Measurements from ENCODE around the gene SLC16A6. TPM values are rescaled to one million over a fixed set of nuclear protein-coding genes. Genes with fewer than 3 reads are reported as not detected.

The SLC16A6 gene
- total RNA-seq, 4 donors from 2014 or later = 9.2 to 20.9 (median 17.8) TPM

DNA sequence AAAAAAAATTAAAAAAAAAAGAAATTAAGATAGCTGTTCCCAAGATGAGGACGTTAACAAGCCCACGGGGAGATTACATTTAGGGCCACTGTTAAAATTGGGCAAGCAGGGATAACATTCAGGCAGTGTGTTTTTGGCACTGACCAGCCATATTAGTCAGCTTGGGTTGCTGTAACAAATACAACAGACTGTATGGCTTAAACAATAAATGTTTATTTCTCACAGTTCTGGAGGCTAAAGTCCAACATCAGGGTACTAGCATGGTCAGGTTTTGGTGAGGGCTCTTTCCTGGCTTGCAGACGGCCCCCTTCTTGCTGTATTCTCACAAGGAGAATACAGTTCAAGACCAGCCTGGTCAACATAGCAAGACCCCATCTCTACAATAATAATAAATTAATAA lies 31.7 kb upstream of the SLC16A6 start:
- peaks cover 0 to 12% (median 0%) of the 10 kb centered on the region in 3 donors for H3K4me1 ChIP-seq
- 66 to 72% methylated on average over 3 of the region's 3 CpGs for WGBS, 2 donors
- H3K36me3 ChIP-seq = no peaks in the 10 kb centered on the region
- no peak overlapping the region for H3K27ac ChIP-seq
- TF ChIP-seq POLR2A (IDR thresholded peaks at IDR 0.05) = no peak
- H3K4me3 ChIP-seq = no peak overlapping the region
- intact Hi-C loops (cut with DNase I) = no loop called here
- no peak for DNase-seq
- no peaks in the 10 kb centered on the region for H3K27me3 ChIP-seq
- H3K9me3 ChIP-seq = no peaks in the 10 kb centered on the region

DNA sequence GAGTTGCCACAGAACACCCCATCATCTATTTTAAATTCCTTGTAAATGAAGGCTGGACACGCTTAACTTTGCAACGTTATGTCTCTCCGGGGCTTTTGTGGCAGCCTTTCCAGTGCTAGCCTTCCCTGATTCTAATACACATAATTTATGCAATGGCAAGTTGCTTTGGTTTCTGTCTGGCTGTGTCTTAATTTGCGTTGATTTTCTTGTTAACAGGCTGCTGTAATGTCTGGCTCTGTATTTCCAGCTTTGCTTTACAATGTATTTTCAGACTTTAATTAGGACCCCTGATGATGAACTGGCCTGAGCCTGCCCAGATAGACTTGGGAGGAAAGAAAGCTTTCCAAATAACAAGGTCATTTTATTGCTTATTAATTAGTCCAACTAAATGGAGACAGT lies 30.6 kb upstream of the SLC16A6 start:
- Histone ChIP-seq H3K4me3 (no peak overlapping the region), H3K27ac (no peak overlapping the region), H3K36me3 (no peaks in the 10 kb centered on the region), H3K9me3 (no peaks in the 10 kb centered on the region), H3K27me3 (no peaks in the 10 kb centered on the region), H3K4me1 (peaks cover 0 to 12% (median 0%) of the 10 kb centered on the region in 3 donors)
- TF ChIP-seq POLR2A (IDR thresholded peaks at IDR 0.05) = no peak
- TF ChIP-seq, protein P1, sequence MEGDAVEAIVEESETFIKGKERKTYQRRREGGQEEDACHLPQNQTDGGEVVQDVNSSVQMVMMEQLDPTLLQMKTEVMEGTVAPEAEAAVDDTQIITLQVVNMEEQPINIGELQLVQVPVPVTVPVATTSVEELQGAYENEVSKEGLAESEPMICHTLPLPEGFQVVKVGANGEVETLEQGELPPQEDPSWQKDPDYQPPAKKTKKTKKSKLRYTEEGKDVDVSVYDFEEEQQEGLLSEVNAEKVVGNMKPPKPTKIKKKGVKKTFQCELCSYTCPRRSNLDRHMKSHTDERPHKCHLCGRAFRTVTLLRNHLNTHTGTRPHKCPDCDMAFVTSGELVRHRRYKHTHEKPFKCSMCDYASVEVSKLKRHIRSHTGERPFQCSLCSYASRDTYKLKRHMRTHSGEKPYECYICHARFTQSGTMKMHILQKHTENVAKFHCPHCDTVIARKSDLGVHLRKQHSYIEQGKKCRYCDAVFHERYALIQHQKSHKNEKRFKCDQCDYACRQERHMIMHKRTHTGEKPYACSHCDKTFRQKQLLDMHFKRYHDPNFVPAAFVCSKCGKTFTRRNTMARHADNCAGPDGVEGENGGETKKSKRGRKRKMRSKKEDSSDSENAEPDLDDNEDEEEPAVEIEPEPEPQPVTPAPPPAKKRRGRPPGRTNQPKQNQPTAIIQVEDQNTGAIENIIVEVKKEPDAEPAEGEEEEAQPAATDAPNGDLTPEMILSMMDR (IDR thresholded peaks at IDR 0.05) = no peak
- 78 to 95% methylated on average over 4 of the region's 4 CpGs for WGBS, 2 donors
- DNase-seq = no peak
- intact Hi-C loops (cut with DNase I) = no loop called here

DNA sequence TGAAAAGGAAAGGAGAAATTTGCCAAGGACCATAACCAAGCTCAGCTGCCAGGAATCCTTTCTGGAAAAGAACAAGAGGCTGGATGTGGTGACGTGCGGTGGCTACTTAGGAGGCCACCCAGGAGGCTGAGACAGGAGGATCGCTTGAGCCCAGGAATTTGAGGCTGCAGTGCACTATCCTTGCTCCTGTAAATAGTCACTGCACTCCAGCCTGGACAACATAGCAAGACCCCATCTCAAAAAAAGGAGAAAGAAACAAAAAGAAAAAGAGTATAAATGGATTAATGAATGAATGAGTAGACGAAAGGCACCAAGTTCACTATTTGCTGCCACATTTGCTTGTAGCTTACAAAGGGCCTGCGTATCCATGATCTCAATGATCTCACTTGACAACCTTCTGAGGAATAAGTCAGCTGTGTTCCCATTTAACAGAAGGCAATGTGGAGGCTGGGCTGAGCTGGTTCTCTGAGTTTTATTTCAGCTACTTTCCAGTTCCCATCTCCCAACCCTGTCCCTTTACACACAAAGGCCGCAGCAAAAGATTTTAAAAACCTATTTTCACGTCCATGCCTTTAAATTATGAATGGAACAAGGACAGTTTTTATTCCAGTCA lies 30.1 kb upstream of the SLC16A6 start:
- WGBS, 2 donors = 93 to 98% methylated on average over 7 of the region's 7 CpGs
- no peak for DNase-seq
- no peak overlapping the region for H3K4me3 ChIP-seq
- intact Hi-C loops (cut with DNase I) = no loop called here
- no peak overlapping the region for H3K27ac ChIP-seq
- TF ChIP-seq, protein P1 (IDR thresholded peaks at IDR 0.05) = no peak
- TF ChIP-seq POLR2A (IDR thresholded peaks at IDR 0.05) = no peak
- no peaks in the 10 kb centered on the region for H3K9me3 ChIP-seq
- H3K36me3 ChIP-seq = no peaks in the 10 kb centered on the region
- no peaks in the 10 kb centered on the region for H3K27me3 ChIP-seq
- peaks cover 0 to 12% (median 0%) of the 10 kb centered on the region in 3 donors for H3K4me1 ChIP-seq

DNA sequence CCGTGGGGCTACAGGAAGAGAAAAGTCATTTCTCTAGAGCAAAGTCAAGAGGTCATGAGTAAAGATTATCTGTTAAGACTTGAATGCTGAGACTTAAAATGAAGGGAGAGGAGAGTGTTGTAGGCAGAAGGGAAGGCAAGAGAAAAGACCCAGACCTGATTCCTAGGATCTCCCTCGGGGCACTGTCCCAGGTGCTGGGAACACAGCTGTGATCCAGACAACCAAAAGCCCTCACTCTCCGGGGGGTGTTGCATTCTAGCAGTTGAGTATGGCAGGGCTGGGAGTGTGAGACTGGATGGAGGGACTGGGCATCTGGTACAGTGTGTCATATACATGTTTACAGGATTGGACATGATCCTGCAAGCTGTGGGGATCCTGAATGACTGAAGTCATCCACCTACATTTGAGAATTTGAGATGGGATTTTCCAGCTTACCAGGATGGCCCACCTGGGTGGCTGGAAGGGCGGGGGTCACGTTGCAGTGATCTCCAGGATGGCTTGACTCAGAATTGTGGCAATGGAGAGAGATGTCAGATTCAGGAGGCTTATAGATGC lies 29.5 kb upstream of the SLC16A6 start:
- Histone ChIP-seq H3K4me3 (no peak overlapping the region), H3K9me3 (no peaks in the 10 kb centered on the region), H3K36me3 (no peaks in the 10 kb centered on the region), H3K4me1 (peaks cover 3 to 17% (median 4%) of the 10 kb centered on the region in 3 donors), H3K27me3 (no peaks in the 10 kb centered on the region), H3K27ac (no peak overlapping the region)
- whole genome bisulfite sequencing, 2 donors = 38 to 40% methylated on average over 5 of the region's 5 CpGs
- intact Hi-C loops (cut with DNase I) = no loop called here
- no peak for DNase-seq
- TF ChIP-seq, protein P1 (IDR thresholded peaks at IDR 0.05) = no peak
- TF ChIP-seq POLR2A (IDR thresholded peaks at IDR 0.05) = no peak

DNA sequence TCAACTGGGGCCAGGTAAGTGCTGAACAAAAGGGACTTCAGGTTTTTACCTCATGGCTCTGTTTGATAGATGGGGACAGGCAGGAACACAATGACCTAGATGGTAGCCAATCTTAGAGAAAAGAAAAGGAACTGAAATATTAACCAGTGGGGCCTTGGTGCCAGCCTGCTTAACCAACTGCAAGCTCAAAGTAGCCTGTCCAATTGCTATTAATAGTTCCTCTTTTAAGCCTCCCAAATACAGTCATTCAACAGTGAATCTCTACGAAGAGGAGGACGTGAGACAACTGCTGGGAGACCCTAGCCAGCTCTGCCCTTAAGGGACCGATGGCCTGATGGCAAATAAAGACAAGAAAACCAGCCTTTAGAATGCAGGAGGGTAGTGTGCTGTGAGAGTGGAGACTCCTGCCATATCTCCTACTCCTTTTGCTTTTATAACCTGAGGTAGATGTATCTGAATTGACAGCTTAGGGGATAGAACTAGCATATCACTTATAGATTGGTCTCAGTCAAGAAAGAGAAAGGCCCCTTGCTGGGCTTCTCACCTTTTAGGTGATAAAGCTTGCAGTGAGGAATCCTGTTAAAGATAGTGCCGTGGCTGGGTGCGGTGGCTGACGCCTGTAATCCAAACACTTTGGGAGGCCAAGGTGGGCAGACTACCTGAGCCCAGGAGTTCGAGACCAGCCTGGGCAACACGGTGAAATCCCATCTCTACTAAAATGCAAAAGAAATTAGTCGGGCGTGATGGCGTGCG lies 28.7 kb upstream of the SLC16A6 start:
- no peak overlapping the region for H3K27ac ChIP-seq
- H3K9me3 ChIP-seq = no peaks in the 10 kb centered on the region
- no peak for DNase-seq
- WGBS, 2 donors = 81 to 93% methylated on average over 12 of the region's 12 CpGs
- H3K4me1 ChIP-seq = peaks cover 8 to 25% (median 10%) of the 10 kb centered on the region in 3 donors
- intact Hi-C loops (cut with DNase I) = no loop called here
- H3K4me3 ChIP-seq = no peak overlapping the region
- TF ChIP-seq, protein P1 (IDR thresholded peaks at IDR 0.05) = no peak
- no peak for TF ChIP-seq POLR2A (IDR thresholded peaks at IDR 0.05)
- no peaks in the 10 kb centered on the region for H3K36me3 ChIP-seq
- no peaks in the 10 kb centered on the region for H3K27me3 ChIP-seq

All from esophagus squamous epithelium (tissue), 5 donors.